ENCODE data around the gene BCR. TPM values are rescaled to one million over a fixed set of nuclear protein-coding genes. Genes with fewer than 3 reads are reported as not detected.

Gene BCR
- total and polyA plus RNA-seq, 2 of the 8 experiments (the other 6 are each of a cell fraction or from before 2014, with no cell fraction given), result 66.7 to 130 TPM

GRCh38 chr22:23287136-23288095 lies 107.1 kb downstream of the BCR start:
- Histone ChIP-seq H3K14ac (ENCODE audit: insufficient read length) (no peak overlapping the region), H2BK15ac (ENCODE audit: low read length) (no peak overlapping the region), H3K4me2 (ENCODE audit: insufficient read depth in 1 of 2, low read depth in 2 of 2, low read length in 2 of 2) (no peak overlapping the region), H2AK5ac (ENCODE audit: low read depth, low read length) (no peak overlapping the region), H3K23me2 (ENCODE audit: low read depth, low read length) (no peaks in the 10 kb centered on the region), H4K5ac (ENCODE audit: insufficient read length, low read depth, low read length) (no peak overlapping the region), H3K9me3 (ENCODE audit: insufficient read depth in 2 of 2, low read depth in 1 of 2, low read length in 1 of 2) (no peaks in the 10 kb centered on the region), H2BK12ac (ENCODE audit: low read depth, low read length) (no peak overlapping the region), H3K79me2 (ENCODE audit: control insufficient read depth in 1 of 2, insufficient read depth in 2 of 2, low read length in 2 of 2) (no peaks in the 10 kb centered on the region; a peak in 1 of 4 replicates), H4K20me1 (replicated peaks in 1 of 2; ENCODE audit: control insufficient read depth in 1 of 2, insufficient read depth in 2 of 2, low read length in 2 of 2) (peaks cover 7 to 28% of the 10 kb centered on the region in 2 experiments), H3K27ac (ENCODE audit: low read depth, low read length) (no peak overlapping the region), H3K36me3 (ENCODE audit: control insufficient read depth in 2 of 4, insufficient read depth in 4 of 4, low read length in 3 of 4) (peaks cover 22 to 66% (median 33%) of the 10 kb centered on the region in 4 experiments; a peak in 7 of 8 replicates), H3K4ac (replicated peaks; ENCODE audit: insufficient read length, low read depth, low read length) (no peak overlapping the region), H3K27me3 (replicated peaks in 1 of 4; ENCODE audit: control insufficient read depth in 3 of 4, extremely low read depth in 1 of 4, insufficient read depth in 3 of 4, low read length in 3 of 4) (no peaks in the 10 kb centered on the region), H3K56ac (replicated peaks; ENCODE audit: insufficient read length, low read depth, low read length) (no peak overlapping the region), H2AFZ (ENCODE audit: low read length) (no peak overlapping the region), H3K4me1 (replicated peaks in 1 of 4; ENCODE audit: control insufficient read depth in 3 of 4, insufficient read depth in 4 of 4, low read length in 3 of 4) (no peaks in the 10 kb centered on the region), H3K23ac (ENCODE audit: insufficient read length) (no peak overlapping the region), H2BK20ac (ENCODE audit: low read length) (no peak overlapping the region), H4K91ac (replicated peaks; ENCODE audit: insufficient read length, low read length) (no peak overlapping the region), H3K79me1 (ENCODE audit: low read depth, low read length) (no peaks in the 10 kb centered on the region), H3K18ac (ENCODE audit: extremely low read depth, low read length) (no peak overlapping the region), H2BK5ac (ENCODE audit: low read depth, low read length) (no peak overlapping the region), H4K8ac (ENCODE audit: extremely low read depth, insufficient read depth, low read length) (no peak overlapping the region), H3K4me3 (ENCODE audit: extremely low read depth in 1 of 4, insufficient read depth in 2 of 4, low read depth in 3 of 4, low read length in 4 of 4) (no peak overlapping the region), H2BK120ac (replicated peaks; ENCODE audit: low read depth, low read length) (no peak overlapping the region), H3K9ac (replicated peaks in 1 of 4; ENCODE audit: extremely low read depth in 1 of 4, low read depth in 3 of 4, low read length in 3 of 4) (no peak overlapping the region)
- FAIRE-seq (no peak), DNase-seq (ENCODE audit: low read depth in 1 of 2, low spot score in 2 of 2) (no peak)
- WGBS, 2 experiments (ENCODE audit: extremely low coverage in 1 of 2, insufficient coverage in 1 of 2, insufficient read length in 1 of 2, insufficient replicate concordance in 2 of 2, low coverage in 1 of 2, low lambda C conversion rate in 2 of 2, missing lambda C conversion rate in 1 of 2), result 92% methylated on average over 21 of the region's 21 CpGs; no CpG with 5 or more reads in 1 of the 2 experiments
- ChIA-PET POLR2A (ENCODE audit: partially characterized antibody) (interaction anchor here (1.0 to 1.3 kb wide), 2 partner anchors 22 to 108 kb away, joined by 3 to 4 read pairs; no protein-coding TSS in a partner anchor), CTCF (ENCODE audit: partially characterized antibody) (interaction anchor here (0.7 to 13.6 kb wide), 8 partner anchors 8 to 824 kb away, joined by 3 to 249 read pairs (median 4); partner anchors contain the start of gene BCR)
- TF ChIP-seq SRF (IDR thresholded peaks at IDR 0.05; ENCODE audit: low read depth, low read length) (no peak), CBX8 (IDR thresholded peaks at IDR 0.05; ENCODE audit: borderline replicate concordance, low read depth, low read length) (no peak), SIX5 (IDR thresholded peaks at IDR 0.05; ENCODE audit: low read depth, low read length) (no peak), TBP (IDR thresholded peaks at IDR 0.05; ENCODE audit: low read depth, low read length) (no peak), SIRT6 (IDR thresholded peaks at IDR 0.05; ENCODE audit: low read length) (no peak)

Data from H1 (cell line).